Mesendoderm (in vitro differentiated cells): ENCODE measurements around the gene RPS6KB1.
"Not testable (repeated sequence)": the region's sequence is repeated elsewhere in the genome, so short reads cannot be mapped to it uniquely, and the experiment has no call there.

Experiments
- DNase-seq: peaks from one replicate; pipeline ENCODE4 v3.0.0; 2013
- H2AK5ac ChIP-seq: 2 replicates; pipeline ENCODE4 v1.6.1; 2013; ENCODE audit warnings: low read length, inconsistent platforms
- H2BK120ac ChIP-seq: 2 replicates; pipeline ENCODE4 v1.6.1; 2013; ENCODE audit warnings: low read depth, mild to moderate bottlenecking, low read length, moderate library complexity, mixed read lengths
- H2BK15ac ChIP-seq: replicated peaks from 2 replicates; pipeline ENCODE4 v1.6.1; 2013; ENCODE audit warnings: low read depth, mild to moderate bottlenecking, moderate library complexity
- H2BK5ac ChIP-seq: 2 replicates; pipeline ENCODE4 v1.6.1; 2013; ENCODE audit warnings: low read length, inconsistent platforms
- H3K18ac ChIP-seq: 2 replicates; pipeline ENCODE4 v1.6.1; 2013; ENCODE audit warnings: mild to moderate bottlenecking, low read length, mixed read lengths
- H3K23ac ChIP-seq: one replicate; pipeline ENCODE4 v1.6.1; 2013; ENCODE audit warnings: low read length
- H3K27ac ChIP-seq: 2 replicates; pipeline ENCODE4 v1.5.1; 2013; ENCODE audit warnings: low read depth, mild to moderate bottlenecking, inconsistent platforms, low read length, moderate library complexity
- H3K27me3 ChIP-seq: 2 replicates; pipeline ENCODE4 v1.6.1; 2013; ENCODE audit warnings: low read length, control low read depth, mild to moderate bottlenecking, inconsistent platforms; ENCODE audit not compliant: insufficient read depth, poor library complexity
- H3K36me3 ChIP-seq: 2 replicates; pipeline ENCODE4 v1.6.1; 2013; ENCODE audit warnings: low read length, inconsistent platforms; ENCODE audit not compliant: control insufficient read depth, insufficient read depth
- H3K4ac ChIP-seq: one replicate; pipeline ENCODE4 v1.6.1; 2013; ENCODE audit warnings: low read depth, mild to moderate bottlenecking, low read length, moderate library complexity
- H3K4me1 ChIP-seq: 2 replicates; pipeline ENCODE4 v1.6.1; 2013; ENCODE audit warnings: low read depth, low read length, inconsistent platforms; ENCODE audit not compliant: control insufficient read depth
- H3K4me2 ChIP-seq: 2 replicates; pipeline ENCODE4 v1.6.1; 2013; ENCODE audit warnings: low read length
- H3K4me3 ChIP-seq: 2 replicates; pipeline ENCODE4 v1.5.1; 2013; ENCODE audit warnings: mild to moderate bottlenecking, low read length
- H3K56ac ChIP-seq: one replicate; pipeline ENCODE4 v1.6.1; 2013; ENCODE audit warnings: low read length
- H3K79me1 ChIP-seq: 2 replicates; pipeline ENCODE4 v1.6.1; 2013; ENCODE audit warnings: low read length, inconsistent platforms
- H3K79me2 ChIP-seq: 2 replicates; pipeline ENCODE4 v1.6.1; 2013; ENCODE audit warnings: mild to moderate bottlenecking, low read length; ENCODE audit not compliant: control insufficient read depth, insufficient read depth
- H3K9ac ChIP-seq: 2 replicates; pipeline ENCODE4 v1.6.1; 2013; ENCODE audit warnings: low read length, inconsistent platforms
- H4K5ac ChIP-seq: one replicate; pipeline ENCODE4 v1.6.1; 2013; ENCODE audit warnings: low read length
- H4K8ac ChIP-seq: one replicate; pipeline ENCODE4 v1.6.1; 2013; ENCODE audit warnings: low read depth, mild to moderate bottlenecking, control low read depth, low read length, moderate library complexity
- WGBS: extraction: QIAGEN DNeasy Blood & Tissue Kit; methylation state at CpG from one replicate; pipeline ENCODE4 v1.1.7; 2013; ENCODE audit warnings: low lambda C conversion rate, missing lambda C conversion rate; ENCODE audit not compliant: insufficient coverage; ENCODE audit errors: extremely low coverage; 5-methylcytosine and 5-hydroxymethylcytosine counted together

RPS6KB1 gene

GRCh38 chr17:59954856-59955255 lies 61.9 kb downstream of the RPS6KB1 start:
- Histone ChIP-seq H2BK5ac (no peak overlapping the region), H2BK15ac (no peak overlapping the region), H3K4ac (no peak overlapping the region), H3K36me3 (no peaks in the 10 kb centered on the region), H3K9ac (no peak overlapping the region), H3K4me3 (no peak overlapping the region), H3K4me2 (no peak overlapping the region), H2AK5ac (no peak overlapping the region), H3K18ac (no peak overlapping the region), H3K79me1 (no peaks in the 10 kb centered on the region), H3K79me2 (no peaks in the 10 kb centered on the region), H4K8ac (no peak overlapping the region), H2BK120ac (no peak overlapping the region), H3K23ac (no peak overlapping the region), H3K56ac (no peak overlapping the region), H3K27me3 (no peaks in the 10 kb centered on the region), H3K4me1 (no peaks in the 10 kb centered on the region), H4K5ac (no peak overlapping the region), H3K27ac (no peak overlapping the region)
- DNase-seq: no peak
- no CpG with 5 or more reads among the region's 3 CpGs for WGBS

DNA sequence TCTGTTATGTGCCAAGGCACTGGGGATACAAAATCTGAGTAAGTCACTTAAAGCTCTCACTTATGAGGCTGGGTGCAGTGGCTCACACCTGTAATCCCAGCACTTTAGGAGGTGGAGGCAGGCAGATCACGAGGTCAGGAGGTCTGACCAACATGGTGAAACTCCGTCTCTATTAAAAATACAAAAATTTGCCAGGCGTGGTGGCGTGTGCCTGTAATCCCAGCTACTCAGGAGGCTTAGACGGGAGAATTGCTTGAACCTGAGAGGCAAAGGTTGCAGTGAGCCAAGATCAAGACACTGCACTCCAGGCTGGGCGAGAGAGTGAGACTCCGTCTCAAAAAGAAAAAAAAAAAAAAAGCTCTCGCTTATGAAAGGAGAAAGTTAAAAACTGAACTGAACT lies 66.7 kb downstream of the RPS6KB1 start:
- H3K4me3 ChIP-seq, H2BK15ac ChIP-seq, H2BK120ac ChIP-seq, H3K18ac ChIP-seq, H3K79me2 ChIP-seq, H3K9ac ChIP-seq, H3K27me3 ChIP-seq, H3K4ac ChIP-seq, H3K4me2 ChIP-seq, H3K27ac ChIP-seq, H3K4me1 ChIP-seq, DNase-seq, H3K23ac ChIP-seq, H2AK5ac ChIP-seq, H3K56ac ChIP-seq, H4K8ac ChIP-seq, H3K79me1 ChIP-seq, H4K5ac ChIP-seq, H2BK5ac ChIP-seq, H3K36me3 ChIP-seq: not testable (repeated sequence)
- no CpG with 5 or more reads among the region's 8 CpGs for WGBS

DNA sequence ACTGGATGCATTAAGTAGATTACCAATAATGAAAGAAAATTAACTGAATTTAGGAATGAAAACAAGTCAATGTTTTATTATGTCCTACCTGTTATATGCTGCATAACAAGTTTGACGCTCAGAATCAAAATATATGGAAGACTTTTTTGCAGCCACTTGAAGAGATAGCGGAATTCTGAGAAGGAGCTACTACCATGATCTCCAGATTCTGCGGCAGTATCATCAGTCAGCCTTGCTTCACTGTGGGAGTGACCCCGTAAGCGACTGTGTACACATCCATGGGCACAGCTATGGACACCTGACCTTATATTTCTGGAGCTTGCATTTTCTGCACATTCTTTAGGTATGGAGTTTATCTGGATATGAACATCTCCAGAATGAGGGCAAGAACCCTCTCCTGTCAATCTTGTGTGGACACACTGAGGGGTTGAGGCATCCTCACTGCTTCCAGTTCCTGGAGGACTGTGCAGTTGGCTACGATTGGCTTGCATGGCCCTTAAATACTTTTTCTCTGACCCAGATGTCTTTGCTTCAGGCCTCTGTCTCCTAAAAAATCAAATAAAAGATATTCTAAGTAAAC lies 69.9 kb downstream of the RPS6KB1 start:
- Histone ChIP-seq H3K4ac (no peak overlapping the region), H3K23ac (no peak overlapping the region), H4K8ac (no peak overlapping the region), H3K27me3 (no peaks in the 10 kb centered on the region), H3K4me1 (no peaks in the 10 kb centered on the region), H3K56ac (no peak overlapping the region), H2BK5ac (no peak overlapping the region), H3K27ac (no peak overlapping the region), H3K18ac (no peak overlapping the region), H3K36me3 (no peaks in the 10 kb centered on the region), H3K4me2 (no peak overlapping the region), H3K9ac (no peak overlapping the region), H3K79me1 (no peaks in the 10 kb centered on the region), H3K79me2 (no peaks in the 10 kb centered on the region), H4K5ac (no peak overlapping the region), H2BK15ac (no peak overlapping the region), H2AK5ac (no peak overlapping the region), H2BK120ac (no peak overlapping the region), H3K4me3 (no peak overlapping the region)
- WGBS: no CpG with 5 or more reads among the region's 6 CpGs
- DNase-seq: no peak

DNA sequence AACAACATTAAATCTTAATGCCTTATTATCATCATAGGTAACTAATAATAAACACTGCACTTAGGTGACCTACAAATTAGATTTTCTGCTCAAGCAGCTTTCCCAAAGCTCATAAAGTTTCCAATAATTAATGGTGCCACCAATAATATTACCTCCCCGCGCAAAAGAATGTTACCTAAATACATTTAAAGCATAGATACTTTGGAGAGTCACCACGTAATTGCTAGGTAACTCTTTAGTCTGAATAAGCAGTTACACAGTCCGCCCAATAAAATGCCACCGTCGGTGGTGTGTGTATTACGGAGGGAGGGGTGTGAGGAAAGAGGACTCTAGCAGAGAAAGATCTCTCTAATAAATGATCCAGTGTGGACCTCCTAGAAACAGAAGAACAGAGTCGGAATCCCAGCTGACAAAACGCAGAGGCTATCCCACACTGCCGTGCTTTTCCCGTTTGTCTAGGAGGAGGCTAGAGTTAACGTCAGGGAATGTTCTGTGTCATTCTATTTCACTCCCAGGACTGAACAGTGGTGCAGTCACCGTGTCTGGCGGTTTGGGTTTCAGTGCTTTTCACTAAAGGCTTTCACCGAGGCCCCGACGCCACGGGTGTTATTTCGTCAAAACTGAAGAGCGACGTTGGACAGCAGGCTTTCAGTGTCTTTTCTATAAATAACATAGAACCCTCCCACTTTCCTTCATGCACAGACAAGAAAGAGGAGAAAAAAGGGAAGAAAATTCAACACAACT lies 71.0 kb downstream of the RPS6KB1 start:
- H3K9ac ChIP-seq: peak overlapping the region; percentile 90
- no peaks in the 10 kb centered on the region for H3K36me3 ChIP-seq
- peak; percentile 16 for DNase-seq
- H3K79me2 ChIP-seq: no peaks in the 10 kb centered on the region
- H4K5ac ChIP-seq: no peak overlapping the region
- no CpG with 5 or more reads among the region's 21 CpGs for WGBS
- H3K4me2 ChIP-seq: peak overlapping the region; percentile 93
- H3K79me1 ChIP-seq: no peaks in the 10 kb centered on the region
- H3K56ac ChIP-seq: peak overlapping the region; percentile 95
- no peak overlapping the region for H2AK5ac ChIP-seq
- H2BK5ac ChIP-seq: no peak overlapping the region
- no peak overlapping the region for H2BK120ac ChIP-seq
- peak overlapping the region; percentile 83 for H3K4me3 ChIP-seq
- H3K4ac ChIP-seq: no peak overlapping the region
- H3K27ac ChIP-seq: no peak overlapping the region
- no peaks in the 10 kb centered on the region for H3K27me3 ChIP-seq
- H3K18ac ChIP-seq: peak overlapping the region; percentile 35
- no peak overlapping the region for H2BK15ac ChIP-seq
- peaks cover 2% of the 10 kb centered on the region for H3K4me1 ChIP-seq
- H4K8ac ChIP-seq: no peak overlapping the region
- H3K23ac ChIP-seq: no peak overlapping the region

DNA sequence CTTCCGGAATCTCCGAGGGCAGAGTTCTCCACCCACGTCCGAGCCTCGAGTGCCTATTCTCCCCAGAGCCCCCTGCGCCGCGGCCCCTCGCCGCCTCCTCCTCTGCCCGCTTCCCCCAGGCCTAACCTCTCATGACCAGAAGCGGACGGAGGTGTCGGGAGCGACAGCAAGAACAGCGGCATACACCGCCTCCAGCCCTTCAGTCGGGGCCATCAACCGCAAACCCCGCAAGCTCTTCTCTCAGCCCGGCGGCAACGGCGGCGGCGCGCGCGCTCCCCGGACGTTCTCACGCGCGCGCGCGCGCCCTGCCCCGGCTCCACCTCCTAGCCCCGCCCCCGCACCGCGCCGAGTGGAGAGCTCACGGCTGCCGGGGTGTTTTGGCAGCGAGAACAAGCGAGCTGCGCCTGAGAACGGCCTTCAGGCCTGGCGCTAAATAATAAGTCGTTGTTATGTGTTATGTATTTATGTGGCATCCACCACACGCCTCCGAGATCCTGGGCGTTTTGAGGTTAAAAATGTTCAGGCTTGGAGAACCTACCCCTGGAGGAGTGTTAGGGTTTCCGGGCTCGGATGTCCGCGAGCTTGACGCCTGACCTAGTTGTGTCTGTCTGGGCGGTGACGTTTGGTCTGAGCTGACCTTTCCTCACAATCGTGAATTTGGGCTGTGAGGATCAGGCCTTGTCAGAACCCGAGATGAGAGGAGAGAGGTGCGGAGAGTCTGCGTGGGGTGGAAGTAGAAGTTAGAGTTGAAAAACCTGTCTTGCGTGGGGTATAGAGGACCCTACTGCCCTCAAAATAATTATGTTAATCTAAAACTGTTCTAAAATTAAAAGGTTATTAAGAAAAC lies 71.8 kb downstream of the RPS6KB1 start, which contains the start of gene RNFT1:
TSS of gene RNFT1 (minus strand) at position 259 of the 847 bp plus-strand sequence. CDS start at position 182, 77 bp downstream.
- H4K8ac ChIP-seq: no peak within 1 kb of the TSS
- peak within 1 kb of the TSS; percentile 95 for H3K4me2 ChIP-seq
- no peak within 1 kb of the TSS for H3K23ac ChIP-seq
- H3K27me3 ChIP-seq: no peaks in the 10 kb centered on the region
- H3K9ac ChIP-seq: peak within 1 kb of the TSS; percentile 90
- no peak within 1 kb of the TSS for H3K4ac ChIP-seq
- H3K4me1 ChIP-seq: peaks cover 2% of the 10 kb centered on the region
- H2BK15ac ChIP-seq: no peak within 1 kb of the TSS
- H3K79me1 ChIP-seq: no peaks in the 10 kb centered on the region
- no CpG with 5 or more reads among the region's 67 CpGs for WGBS
- peak; percentile 88 for DNase-seq
- H4K5ac ChIP-seq: no peak within 1 kb of the TSS
- no peak within 1 kb of the TSS for H3K27ac ChIP-seq
- H2AK5ac ChIP-seq: no peak within 1 kb of the TSS
- H2BK120ac ChIP-seq: no peak within 1 kb of the TSS
- no peaks in the 10 kb centered on the region for H3K36me3 ChIP-seq
- peak within 1 kb of the TSS; percentile 95 for H3K56ac ChIP-seq
- H3K4me3 ChIP-seq: peak within 1 kb of the TSS; percentile 83
- H3K79me2 ChIP-seq: no peaks in the 10 kb centered on the region
- H3K18ac ChIP-seq: peak within 1 kb of the TSS; percentile 35
- no peak within 1 kb of the TSS for H2BK5ac ChIP-seq
